Right renal cortex interstitium (tissue), 3 donors: ENCODE results near the gene ACTL7A. TPM values are rescaled to one million over a fixed set of nuclear protein-coding genes. Genes with fewer than 3 reads are reported as not detected.
"Not testable (repeated sequence)": the region's sequence is repeated elsewhere in the genome, so short reads cannot be mapped to it uniquely, and the experiment has no call there.

ENCODE experiments used
- DNase-seq, 3 donors: peaks; one replicate each; pipeline ENCODE4 v3.0.0-alpha.2; 2013; ENCODE audit warnings: low read depth in 3 of 3, low spot score in 2 of 3
- polyA plus RNA-seq, 3 donors: library from polyadenylated mRNA; unstranded; fragments of 120-200 nt; gene quantifications; one replicate each; pipeline ENCODE4 v1.2.1, GENCODE V29; 2013; ENCODE audit not compliant: insufficient read length in 3 of 3

Gene ACTL7A
- polyA plus RNA-seq, 3 donors, result not detected

GRCh38 chr9:108845947-108846346 is 16.1 kb upstream of the ACTL7A start:
- DNase-seq, result no peak

DNA sequence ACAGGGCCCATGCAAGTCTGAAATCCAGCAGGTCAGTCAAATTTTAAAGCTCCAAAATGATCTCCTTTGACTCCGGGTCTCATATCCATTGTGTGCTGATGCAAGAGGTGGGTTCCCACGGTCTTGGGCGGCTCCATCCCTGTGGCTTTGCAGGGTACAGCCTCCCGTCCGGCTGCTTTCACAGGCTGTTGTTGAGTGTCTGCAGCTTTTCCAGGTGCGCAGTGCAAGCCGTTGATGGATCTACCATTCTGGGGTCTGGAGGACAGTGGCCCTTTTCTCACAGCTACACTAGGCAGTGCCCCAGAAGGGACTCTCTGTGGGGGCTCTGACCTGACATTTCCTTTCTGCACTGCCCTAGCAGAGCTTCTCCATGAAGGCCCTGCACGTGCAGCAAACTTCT is 13.8 kb upstream of the ACTL7A start:
- DNase-seq, result not testable (repeated sequence)

DNA sequence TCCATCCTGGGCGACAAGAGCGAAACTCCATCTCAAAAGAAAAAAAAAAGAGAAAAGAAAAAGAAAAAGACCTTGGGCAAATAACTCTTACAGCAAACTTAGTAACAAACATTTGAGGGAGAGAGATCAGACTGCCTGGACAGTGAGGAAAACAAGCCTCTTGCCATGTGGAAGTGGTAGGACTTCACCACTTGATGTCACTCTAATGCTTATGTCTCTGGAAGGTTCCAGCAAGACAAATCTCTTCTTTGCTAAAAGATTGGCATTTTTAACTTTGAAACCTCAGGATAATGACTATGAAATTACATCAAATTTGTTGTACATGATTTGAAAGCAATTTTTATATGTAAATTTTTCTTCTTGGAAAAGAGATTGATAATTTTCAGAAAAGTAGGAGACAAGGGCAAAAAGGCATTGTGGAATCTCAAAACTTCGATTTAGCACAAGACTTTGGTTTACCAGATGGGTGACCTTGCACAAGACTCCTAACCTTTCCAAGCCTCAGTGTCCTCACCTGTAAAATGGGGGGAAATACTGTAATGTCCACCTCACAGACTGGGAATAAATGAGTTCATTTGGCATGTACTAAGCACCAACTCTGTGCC is 11.7 kb upstream of the ACTL7A start:
- DNase-seq, result no peak

DNA sequence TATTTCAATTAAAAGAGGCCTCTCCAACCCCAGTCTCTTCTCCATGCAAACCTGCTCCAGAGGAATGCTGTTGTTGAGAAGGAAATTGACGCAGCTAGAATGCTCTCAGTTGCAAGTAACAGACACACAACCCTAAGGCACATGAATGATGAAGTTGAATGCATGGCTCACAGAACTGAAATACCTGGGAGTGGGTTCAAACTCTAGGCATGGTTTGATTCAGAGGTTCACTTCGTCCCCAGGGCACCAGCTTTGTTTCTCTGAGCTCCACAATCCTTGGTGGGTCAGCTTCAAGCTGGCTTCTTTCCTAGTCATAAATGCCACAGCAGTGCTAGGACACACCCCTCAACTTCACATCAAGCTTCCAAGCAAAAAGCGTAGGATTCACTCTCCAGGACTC is 10.9 kb upstream of the ACTL7A start:
- no peak for DNase-seq

DNA sequence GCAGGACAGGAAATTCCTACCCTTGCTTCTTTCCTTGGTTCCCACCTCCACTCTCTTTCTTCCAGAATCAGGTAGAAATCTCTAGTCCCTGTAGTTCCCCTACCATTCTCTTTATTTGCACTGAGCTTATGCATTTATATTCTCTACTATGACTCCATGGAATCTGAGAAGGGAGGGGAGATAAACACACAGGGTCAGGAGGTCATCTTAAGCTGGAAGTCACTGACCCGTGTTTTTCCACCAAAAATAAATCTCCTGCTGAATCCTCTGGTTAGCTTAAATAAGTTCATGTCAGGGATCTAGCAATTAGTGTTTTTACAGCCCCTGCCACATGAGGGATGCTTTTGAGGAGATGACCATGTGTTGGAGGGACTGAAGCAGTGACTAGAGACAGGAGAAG is 10.0 kb upstream of the ACTL7A start:
- no peak for DNase-seq

GRCh38 chr9:108854094-108854493 is 8.0 kb upstream of the ACTL7A start:
- no peak for DNase-seq

GRCh38 chr9:108854641-108855528 is 7.2 kb upstream of the ACTL7A start:
- no peak for DNase-seq

- no peak for DNase-seq
These were observed 6.6 kb upstream of the ACTL7A start for GRCh38 chr9:108855529-108855886.

GRCh38 chr9:108855888-108856287 is 6.2 kb upstream of the ACTL7A start, which contains the start of gene ACTL7B:
Gene ACTL7B (minus strand): TSS chr9:108855986. CDS start chr9:108855930, 56 bp downstream.
- DNase-seq, result no peak

- DNase-seq, result no peak
These were observed 4.5 kb upstream of the ACTL7A start for GRCh38 chr9:108857572-108857971.

DNA sequence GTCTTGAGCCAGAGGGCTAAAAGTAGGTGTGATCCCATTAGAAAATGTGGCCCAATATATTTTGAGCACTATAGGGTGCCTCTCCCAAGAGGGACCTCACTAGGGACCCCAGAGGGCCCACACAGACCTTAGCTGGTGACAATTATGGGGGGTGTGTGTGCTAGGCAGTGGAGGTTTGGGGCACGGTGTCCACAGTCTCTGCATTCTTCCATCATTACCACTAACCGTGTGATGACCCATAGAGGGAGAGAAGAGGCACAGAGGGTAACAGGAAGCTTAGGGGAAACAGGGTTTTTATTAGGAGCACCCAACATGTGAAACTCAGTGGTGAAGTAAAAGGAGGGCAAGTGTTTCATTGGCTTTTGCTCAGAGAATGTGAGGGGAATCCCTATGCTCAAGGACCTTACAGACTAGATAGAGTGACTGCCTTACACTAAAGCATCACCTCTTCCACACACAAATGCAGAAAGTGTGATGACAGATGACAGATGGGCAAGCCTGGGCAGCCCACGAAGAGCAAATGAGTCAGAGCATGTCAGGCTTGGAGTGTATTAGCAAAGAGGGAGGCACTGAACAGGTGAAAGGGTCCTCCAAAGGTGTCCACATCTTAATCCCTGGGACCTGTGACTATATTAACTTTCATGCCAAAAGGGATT is 2.5 kb upstream of the ACTL7A start:
- no peak for DNase-seq

DNA sequence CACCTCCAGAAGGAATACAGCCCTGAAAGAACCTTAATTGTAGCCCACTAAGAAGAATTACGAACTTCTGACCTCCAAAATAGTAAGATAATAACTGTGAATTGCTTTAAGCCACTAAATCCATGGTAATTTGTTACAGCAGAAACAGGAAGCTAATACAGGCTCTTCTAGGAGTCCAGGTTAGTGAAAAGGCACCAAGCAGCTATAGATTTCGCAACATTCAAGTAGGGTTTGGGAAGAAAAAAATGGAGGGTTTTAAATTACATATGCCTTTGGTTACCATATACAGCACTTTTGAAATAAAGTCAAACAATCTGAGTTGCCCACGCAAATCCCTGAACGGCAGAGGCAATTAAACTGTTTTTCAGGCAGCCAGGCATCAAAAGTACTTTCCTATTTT is 1.7 kb upstream of the ACTL7A start:
- no peak for DNase-seq

- DNase-seq, result no peak
These were observed 1.3 kb upstream of the ACTL7A start for GRCh38 chr9:108860764-108861163.

GRCh38 chr9:108861464-108861863 is 602 bp upstream of the ACTL7A start:
- no peak for DNase-seq

DNA sequence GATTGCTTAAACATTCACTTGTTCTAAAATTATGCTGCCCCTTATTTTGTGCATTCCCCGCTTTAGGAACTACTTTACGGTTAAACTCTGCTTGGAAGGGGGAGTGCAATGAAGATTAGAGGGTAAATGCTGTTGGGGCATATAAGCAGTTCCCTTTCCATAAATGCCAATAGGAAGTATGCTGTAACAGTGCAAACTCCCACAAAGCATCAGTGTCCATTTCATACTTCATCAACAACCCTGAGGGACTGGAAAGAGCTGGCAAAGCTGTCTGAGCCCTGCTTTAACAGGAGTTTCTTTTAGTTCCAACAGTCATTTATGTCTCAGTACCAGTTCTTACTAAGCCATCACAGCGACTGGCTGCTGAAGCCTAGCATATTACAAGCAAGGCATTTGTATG is 1.8 kb downstream of the ACTL7A start:
- no peak for DNase-seq

GRCh38 chr9:108864446-108864845 is 2.4 kb downstream of the ACTL7A start:
- no peak for DNase-seq

GRCh38 chr9:108865037-108865436 is 3.0 kb downstream of the ACTL7A start:
- DNase-seq, result no peak

- no peak for DNase-seq
These were observed 3.9 kb downstream of the ACTL7A start for GRCh38 chr9:108866001-108866420.

- DNase-seq, result no peak
These were observed 5.0 kb downstream of the ACTL7A start for GRCh38 chr9:108867116-108867515.

DNA sequence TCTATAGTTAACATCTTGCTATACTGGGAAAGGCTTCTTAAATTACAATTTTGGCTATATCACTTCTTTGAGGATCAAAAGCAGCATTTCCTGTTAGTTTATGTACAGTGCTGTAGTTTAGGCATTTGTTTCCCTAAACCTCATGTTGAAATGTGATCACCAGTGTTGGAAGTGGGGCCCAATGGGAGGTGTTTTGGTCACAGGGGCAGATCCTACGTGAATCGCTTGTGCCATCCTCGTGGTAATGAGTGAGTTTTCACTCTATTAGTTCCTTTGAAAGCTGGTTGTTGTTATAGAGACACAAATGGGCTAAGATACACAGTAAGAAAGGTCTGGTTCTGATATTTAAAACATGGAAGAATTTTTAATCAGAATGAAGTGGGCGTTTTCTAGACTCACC is 5.8 kb downstream of the ACTL7A start:
- no peak for DNase-seq

DNA sequence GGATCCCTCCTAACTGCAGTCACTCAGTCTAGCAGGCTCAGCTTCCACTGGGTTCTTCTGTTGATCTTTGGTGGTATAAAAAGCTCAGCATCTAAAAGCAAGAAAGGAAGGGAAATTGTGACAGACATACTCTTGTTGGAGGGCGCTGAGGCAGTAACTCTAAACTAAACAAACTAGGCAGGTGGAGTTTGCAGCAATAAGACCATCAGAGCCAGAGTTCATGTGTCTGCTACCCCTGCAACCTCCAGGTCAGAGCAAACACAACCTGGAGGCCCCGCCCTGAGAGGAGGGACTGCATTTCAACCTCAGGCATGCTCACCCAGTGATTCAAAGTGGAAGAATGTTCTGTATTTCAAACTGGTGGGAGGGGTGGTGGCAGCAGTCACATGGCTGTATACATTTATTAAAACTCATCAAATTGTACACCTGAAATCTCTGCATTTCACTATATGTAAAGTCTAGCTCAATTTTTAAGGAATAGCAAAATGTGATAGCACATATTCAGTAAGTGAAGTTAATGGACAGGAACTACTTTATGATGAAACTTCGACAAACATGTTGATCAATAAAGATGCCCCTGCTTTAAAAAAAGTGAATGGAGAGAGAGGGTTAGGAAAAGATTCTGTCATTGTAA is 7.1 kb downstream of the ACTL7A start:
- no peak for DNase-seq
